Thoracic aorta (tissue), 2 donors: ENCODE measurements around the gene BAG5. TPM values are rescaled to one million over a fixed set of nuclear protein-coding genes. Genes with fewer than 3 reads are reported as not detected.

Source experiments
- ATAC-seq: fragments of 150-250 bp; one replicate; pipeline ENCODE4 v1.8.0; 2017; ENCODE audit warnings: low read depth; ENCODE audit not compliant: insufficient number of reproducible peaks, low FRiP score
- DNase-seq: peaks from one replicate; pipeline ENCODE4 v3.0.0-alpha.2; 2020; ENCODE audit warnings: low spot score
- H3K27ac ChIP-seq, 2 donors: fragments of 200-600 bp; sonication (generic); 1 replicate in 1 of 2; 2 replicates in 1 of 2; pipeline ENCODE4 v1.5.1; 2016; ENCODE audit warnings: mild to moderate bottlenecking in 2 of 2, moderate library complexity in 2 of 2
- H3K27me3 ChIP-seq: fragments of 200-600 bp; sonication (generic); replicated peaks from 2 replicates; pipeline ENCODE4 v1.6.0; 2016; ENCODE audit warnings: mild to moderate bottlenecking; ENCODE audit not compliant: insufficient read depth
- H3K36me3 ChIP-seq: fragments of 200-600 bp; sonication (generic); one replicate; pipeline ENCODE4 v1.5.1; 2016
- H3K4me1 ChIP-seq, 2 donors: fragments of 200-600 bp; sonication (generic); 1 replicate in 1 of 2; 2 replicates in 1 of 2; pipeline versions ENCODE4 v1.5.1 to v1.6.0; 2016; ENCODE audit warnings: low read depth in 2 of 2, mild to moderate bottlenecking in 1 of 2; ENCODE audit not compliant: control insufficient read depth in 1 of 2
- H3K4me3 ChIP-seq: fragments of 200-600 bp; sonication (generic); 2 replicates; pipeline ENCODE4 v1.5.1; 2016; ENCODE audit warnings: mild to moderate bottlenecking
- H3K9me3 ChIP-seq: fragments of 200-600 bp; sonication (generic); 2 replicates; pipeline ENCODE4 v1.5.1; 2016
- total RNA-seq, 2 donors: library from RNA; depleted of rRNA; stranded (reverse); fragments of >200 nt; gene quantifications; one replicate each; pipeline versions ENCODE4 v1.1.0 to v1.2.3, GENCODE V29; 2016
- TF ChIP-seq, protein P1 (sequence below): fragments of 200-600 bp; sonication (generic); IDR thresholded peaks from one replicate; pipeline ENCODE4 v1.5.1; 2019; ENCODE audit warnings: antibody characterized with exemption

Gene BAG5
- total RNA-seq, 2 donors from 2014 or later = 21.0 to 34.9 TPM

GRCh38 chr14:103530390-103530789 lies 32.1 kb downstream of the BAG5 start:
- Histone ChIP-seq H3K27ac (no peak overlapping the region), H3K4me1 (peaks cover 21 to 56% of the 10 kb centered on the region in 2 donors), H3K9me3 (no peaks in the 10 kb centered on the region), H3K36me3 (peaks cover 3% of the 10 kb centered on the region), H3K27me3 (no peaks in the 10 kb centered on the region), H3K4me3 (peak overlapping the region; percentile 99)
- TF ChIP-seq, protein P1, sequence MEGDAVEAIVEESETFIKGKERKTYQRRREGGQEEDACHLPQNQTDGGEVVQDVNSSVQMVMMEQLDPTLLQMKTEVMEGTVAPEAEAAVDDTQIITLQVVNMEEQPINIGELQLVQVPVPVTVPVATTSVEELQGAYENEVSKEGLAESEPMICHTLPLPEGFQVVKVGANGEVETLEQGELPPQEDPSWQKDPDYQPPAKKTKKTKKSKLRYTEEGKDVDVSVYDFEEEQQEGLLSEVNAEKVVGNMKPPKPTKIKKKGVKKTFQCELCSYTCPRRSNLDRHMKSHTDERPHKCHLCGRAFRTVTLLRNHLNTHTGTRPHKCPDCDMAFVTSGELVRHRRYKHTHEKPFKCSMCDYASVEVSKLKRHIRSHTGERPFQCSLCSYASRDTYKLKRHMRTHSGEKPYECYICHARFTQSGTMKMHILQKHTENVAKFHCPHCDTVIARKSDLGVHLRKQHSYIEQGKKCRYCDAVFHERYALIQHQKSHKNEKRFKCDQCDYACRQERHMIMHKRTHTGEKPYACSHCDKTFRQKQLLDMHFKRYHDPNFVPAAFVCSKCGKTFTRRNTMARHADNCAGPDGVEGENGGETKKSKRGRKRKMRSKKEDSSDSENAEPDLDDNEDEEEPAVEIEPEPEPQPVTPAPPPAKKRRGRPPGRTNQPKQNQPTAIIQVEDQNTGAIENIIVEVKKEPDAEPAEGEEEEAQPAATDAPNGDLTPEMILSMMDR = no peak
- ATAC-seq (no peak), DNase-seq (no peak)

DNA sequence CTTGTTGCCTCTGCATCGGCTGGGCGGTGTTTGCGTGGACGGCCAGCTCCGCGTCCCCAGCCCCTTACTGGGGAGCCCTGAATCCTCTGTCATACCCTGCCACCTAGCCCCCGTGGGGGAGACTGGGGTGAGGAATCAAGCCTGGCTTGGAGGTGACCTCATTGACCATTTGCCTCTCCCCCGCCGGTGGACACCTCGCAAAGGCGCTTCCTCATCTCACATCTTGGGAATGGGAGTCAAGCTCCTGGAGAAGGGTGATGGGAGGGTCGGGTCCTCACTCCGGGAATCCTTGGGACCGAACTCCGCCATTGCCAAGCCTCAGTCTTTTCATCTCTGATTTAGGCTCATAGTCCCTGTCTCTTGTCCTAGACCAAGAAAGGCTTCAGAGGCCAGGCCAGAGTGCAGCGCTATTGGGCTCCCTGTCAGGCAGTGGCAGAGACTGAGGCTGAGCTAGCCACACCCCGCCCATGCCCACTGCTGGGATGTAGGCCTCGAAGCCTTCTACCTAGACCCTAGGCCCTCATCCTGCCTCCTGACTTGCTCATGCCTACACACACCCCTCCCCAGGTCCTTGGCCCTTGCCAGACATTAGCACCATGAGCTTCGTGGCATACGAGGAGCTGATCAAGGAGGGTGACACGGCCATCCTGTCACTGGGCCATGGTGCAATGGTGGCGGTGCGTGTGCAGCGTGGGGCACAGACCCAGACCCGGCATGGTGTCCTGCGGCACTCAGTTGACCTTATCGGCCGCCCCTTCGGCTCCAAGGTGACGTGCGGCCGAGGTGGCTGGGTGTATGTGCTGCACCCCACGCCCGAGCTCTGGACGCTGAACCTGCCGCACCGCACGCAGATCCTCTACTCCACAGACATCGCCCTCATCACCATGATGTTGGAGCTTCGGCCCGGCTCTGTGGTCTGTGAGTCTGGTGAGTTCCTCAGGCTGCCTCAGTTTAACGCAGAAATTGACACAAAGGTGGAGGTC lies 32.8 kb downstream of the BAG5 start:
- peak overlapping the region; percentile 99 for H3K4me3 ChIP-seq
- H3K4me1 ChIP-seq = peaks cover 21 to 54% of the 10 kb centered on the region in 2 donors
- peak overlapping the region; percentile 36 to 51 for H3K27ac ChIP-seq
- DNase-seq (no peak), ATAC-seq (no peak)
- H3K9me3 ChIP-seq = no peaks in the 10 kb centered on the region
- TF ChIP-seq, protein P1 = no peak
- H3K36me3 ChIP-seq = peaks cover 3% of the 10 kb centered on the region
- no peaks in the 10 kb centered on the region for H3K27me3 ChIP-seq

DNA sequence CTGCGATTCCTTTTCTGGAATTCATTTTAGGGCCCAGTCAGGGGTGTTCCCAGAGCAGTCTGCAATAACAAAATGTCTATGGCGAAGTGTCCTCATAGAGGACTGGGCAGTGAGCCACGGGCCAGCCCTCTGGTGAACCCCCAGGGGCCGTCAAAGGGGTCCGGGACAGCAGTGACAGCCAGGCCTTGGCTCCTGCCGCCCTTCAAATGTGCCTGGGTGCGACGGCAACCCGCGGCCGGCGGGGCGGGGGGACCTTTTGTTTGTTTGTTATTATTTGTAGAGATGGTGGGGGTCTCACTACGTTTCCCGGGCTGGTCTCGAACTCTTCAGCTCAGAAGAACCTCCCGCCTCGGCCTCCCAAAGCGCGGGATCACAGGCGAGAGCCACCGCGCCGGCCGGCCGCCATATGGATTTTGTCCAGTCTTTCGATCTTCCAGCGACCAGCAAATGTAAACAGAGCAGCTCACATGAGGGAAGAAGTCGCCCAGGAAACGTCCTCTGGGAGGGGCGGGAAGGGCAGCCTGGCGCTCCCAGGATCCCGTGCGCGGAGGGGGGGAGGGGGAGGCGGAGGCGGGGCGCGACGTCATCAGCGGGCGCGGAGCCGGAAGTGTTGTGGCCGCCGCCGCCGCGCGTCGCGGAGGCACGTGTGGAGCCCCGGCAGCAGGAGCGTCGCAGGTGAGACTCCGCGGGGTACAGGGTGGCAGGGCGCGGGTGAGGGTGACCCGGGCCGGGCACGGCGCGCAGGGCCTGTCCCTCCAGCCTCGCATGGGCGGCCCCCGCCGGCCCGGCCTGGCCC lies 33.7 kb downstream of the BAG5 start, which contains the start of gene TRMT61A:
Gene TRMT61A, plus strand, starts transcription at position 610 of the 796 bp plus-strand sequence. CDS start 783 bp downstream, outside the sequence.
- no peaks in the 10 kb centered on the region for H3K9me3 ChIP-seq

GRCh38 chr14:103528146-103528586 lies 34.3 kb downstream of the BAG5 start:
- Histone ChIP-seq H3K27me3 (no peaks in the 10 kb centered on the region), H3K4me1 (peaks cover 15 to 42% of the 10 kb centered on the region in 2 donors), H3K9me3 (no peaks in the 10 kb centered on the region), H3K36me3 (no peaks in the 10 kb centered on the region), H3K4me3 (peak overlapping the region; percentile 99), H3K27ac (peak overlapping the region; percentile 54 to 81)
- TF ChIP-seq, protein P1 = no peak
- ATAC-seq (no peak), DNase-seq (no peak)

More for the DNA sequence above, 33.7 kb downstream of the BAG5 start, which contains the start of gene TRMT61A:
- TF ChIP-seq, protein P1 = no peak
- H3K4me3 ChIP-seq = peak within 1 kb of the TSS; percentile 99
- peaks cover under 1% of the 10 kb centered on the region for H3K36me3 ChIP-seq
- H3K27ac ChIP-seq = peak within 1 kb of the TSS; percentile 54 to 81
- peaks cover 21 to 45% of the 10 kb centered on the region in 2 donors for H3K4me1 ChIP-seq
- H3K27me3 ChIP-seq = no peaks in the 10 kb centered on the region
- ATAC-seq (peak; percentile 81), DNase-seq (peak; percentile 49)
